GM12878 (cell line): Measurements from ENCODE around the gene LGALS3. TPM values are rescaled to one million over a fixed set of nuclear protein-coding genes. Genes with fewer than 3 reads are reported as not detected.

Experiments used
- ATAC-seq: fragments of 200-7000 bp; cut with Tn5 transposase; 3 replicates; pipeline ENCODE4 v1.9.1; 2020; ENCODE audit warnings: mild to moderate bottlenecking, moderate library complexity
- BruUV-seq: library from RNA; stranded (reverse); fragments of 400-500 nt; replicated peaks from 2 replicates; lab custom pipeline; 2021; lab: Mats Ljungman, UMichigan
- CTCF ChIA-PET: fragments of 300-600 bp; sonication (Branson Sonifier 250); formaldehyde crosslinking; extraction: SDS; loops from one replicate; lab custom pipeline; 2021; ENCODE audit warnings: inconsistent platforms; lab: Yijun Ruan, JAX
- POLR2A ChIA-PET: fragments of 350-600 bp; formaldehyde crosslinking; extraction: SDS; loops from one replicate; lab custom pipeline; 2021; ENCODE audit warnings: inconsistent platforms; lab: Charles Lee
- RAD21 ChIA-PET: fragments of 300-600 bp; sonication (Branson Sonifier 250); formaldehyde crosslinking; loops from one replicate; lab custom pipeline; 2023; ENCODE audit warnings: antibody characterized with exemption; ENCODE audit not compliant: unreplicated experiment; lab: Charles Lee
- SMC1A ChIA-PET: fragments of 300-600 bp; sonication (Branson Sonifier 250); formaldehyde crosslinking; loops from one replicate; lab custom pipeline; 2023; ENCODE audit not compliant: unreplicated experiment, uncharacterized antibody; lab: Charles Lee
- DNase-seq: peaks from one replicate; pipeline ENCODE4 v3.0.0-alpha.2; 2011; ENCODE audit warnings: low read depth, low spot score
- FAIRE-seq: peaks from 3 replicates; lab custom pipeline; 2011; peaks lifted over from hg19 to GRCh38; lab: Jason Lieb, UNC
- H2AFZ ChIP-seq: 2 replicates; pipeline ENCODE4 v1.6.0; 2011; ENCODE audit warnings: low read depth, low read length, control low read depth; ENCODE audit not compliant: control insufficient read depth
- H3K27ac ChIP-seq: 2 replicates; pipeline ENCODE4 v1.5.1; 2011; ENCODE audit warnings: control low read depth; ENCODE audit not compliant: control insufficient read depth, insufficient read depth
- H3K27me3 ChIP-seq, 2 experiments: replicated peaks in 1 of 2; 2 replicates each; pipeline versions ENCODE4 v1.6.0 to v1.6.1; 2011; ENCODE audit warnings: low read length in 1 of 2; ENCODE audit not compliant: control insufficient read depth in 2 of 2, insufficient read depth in 2 of 2
- H3K36me3 ChIP-seq, 2 experiments: 2 replicates each; pipeline ENCODE4 v1.5.1; 2011; ENCODE audit warnings: low read length in 1 of 2; ENCODE audit not compliant: control insufficient read depth in 2 of 2, insufficient read depth in 2 of 2
- H3K4me1 ChIP-seq: 2 replicates; pipeline ENCODE4 v1.6.1; 2011; ENCODE audit warnings: mild to moderate bottlenecking, low read length, moderate library complexity, mixed read lengths; ENCODE audit not compliant: control insufficient read depth, insufficient read depth
- H3K4me2 ChIP-seq: 2 replicates; pipeline ENCODE4 v1.6.0; 2011; ENCODE audit warnings: control low read depth; ENCODE audit not compliant: control insufficient read depth, insufficient read depth
- H3K4me3 ChIP-seq: fragments of 200-600 bp; sonication (generic); 2 replicates; pipeline ENCODE4 v1.5.1; 2016
- H3K79me2 ChIP-seq: 2 replicates; pipeline ENCODE4 v1.6.0; 2011; ENCODE audit warnings: low read length; ENCODE audit not compliant: control insufficient read depth, insufficient read depth
- H3K9ac ChIP-seq: 2 replicates; pipeline ENCODE4 v1.8.0; 2011; ENCODE audit warnings: low read length, control low read depth, mixed read lengths; ENCODE audit not compliant: control insufficient read depth, insufficient read depth
- H3K9me3 ChIP-seq: replicated peaks from 3 replicates; pipeline ENCODE4 v1.5.1; 2011; ENCODE audit warnings: mild to moderate bottlenecking, low read length; ENCODE audit not compliant: control insufficient read depth, insufficient read depth
- H4K20me1 ChIP-seq: 2 replicates; pipeline ENCODE4 v1.6.0; 2011; ENCODE audit not compliant: control insufficient read depth, insufficient read depth
- FOS ChIP-seq: IDR thresholded peaks from 3 replicates; pipeline ENCODE4 v1.6.1; 2011; ENCODE audit warnings: borderline replicate concordance; ENCODE audit not compliant: insufficient read length; ENCODE audit errors: extremely low read depth
- KDM1A ChIP-seq: fragments of 200-600 bp; sonication (generic); IDR thresholded peaks from 2 replicates; pipeline ENCODE4 v1.6.1; 2016; ENCODE audit warnings: borderline replicate concordance
- NR2C2 ChIP-seq: IDR thresholded peaks from 2 replicates; pipeline ENCODE4 v1.6.1; 2011; ENCODE audit warnings: borderline replicate concordance, low read depth; ENCODE audit not compliant: control insufficient read depth, insufficient read length
- NRF1 ChIP-seq: conservative IDR thresholded peaks from 2 replicates; pipeline ENCODE4 v1.6.1; 2011; ENCODE audit warnings: mild to moderate bottlenecking, low read depth, low read length, improper control_type of control experiment
- POLR2AphosphoS5 ChIP-seq: IDR thresholded peaks from 2 replicates; pipeline ENCODE4 v1.6.1; 2011; ENCODE audit warnings: mild to moderate bottlenecking, low read length, inconsistent platforms
- SIN3A ChIP-seq: IDR thresholded peaks from 2 replicates; pipeline ENCODE4 v1.6.1; 2012; ENCODE audit warnings: low read depth, low read length, improper control_type of control experiment
- SMARCA5 ChIP-seq: fragments of 450-650 bp; IDR thresholded peaks from 2 replicates; pipeline ENCODE4 v1.6.1; 2017; ENCODE audit warnings: mild to moderate bottlenecking
- SPI1 ChIP-seq: IDR thresholded peaks from 2 replicates; pipeline ENCODE4 v1.6.1; 2011; ENCODE audit warnings: low read depth, mild to moderate bottlenecking, low read length, moderate library complexity, borderline replicate concordance; ENCODE audit not compliant: insufficient read depth
- SUZ12 ChIP-seq: fragments of 200-600 bp; sonication (generic); IDR thresholded peaks from one replicate; pipeline ENCODE4 v1.6.1; 2018; ENCODE audit warnings: antibody characterized with exemption, mild to moderate bottlenecking; ENCODE audit not compliant: unreplicated experiment
- TARDBP ChIP-seq: IDR thresholded peaks from 2 replicates; pipeline ENCODE4 v1.6.1; 2016; ENCODE audit warnings: borderline replicate concordance
- TCF12 ChIP-seq: IDR thresholded peaks from 2 replicates; pipeline ENCODE4 v1.6.1; 2011; ENCODE audit warnings: low read depth, mild to moderate bottlenecking, low read length
- WRNIP1 ChIP-seq: IDR thresholded peaks from 2 replicates; pipeline ENCODE4 v1.6.1; 2011; ENCODE audit warnings: low read depth, low read length, improper control_type of control experiment, borderline replicate concordance
- ZNF217 ChIP-seq: fragments of 450-650 bp; IDR thresholded peaks from 2 replicates; pipeline ENCODE4 v1.6.1; 2017; ENCODE audit warnings: antibody characterized with exemption, mild to moderate bottlenecking
- ZZZ3 ChIP-seq: IDR thresholded peaks from 2 replicates; pipeline ENCODE4 v1.6.1; 2011; ENCODE audit warnings: low read depth; ENCODE audit not compliant: control insufficient read depth, insufficient read length
- WGBS: methylation state at CpG from one replicate; pipeline ENCODE4 v1.1.6; 2016; ENCODE audit warnings: low lambda C conversion rate; ENCODE audit not compliant: insufficient replicate concordance, insufficient coverage; ENCODE audit errors: missing lambda C conversion rate; 5-methylcytosine and 5-hydroxymethylcytosine counted together
- in situ Hi-C: fragments of 300-500 bp; cut with MboI; formaldehyde crosslinking; loops from 9 replicates; pipeline ENCODE4 v1.14.3; 2018; ENCODE audit warnings: mixed read lengths
- intact Hi-C: fragments of 100-400 bp; cut with micrococcal nuclease; formaldehyde crosslinking; loops from one replicate; pipeline ENCODE4 v1.14.2; 2022; ENCODE audit not compliant: unreplicated experiment
- polyA plus RNA-seq, 11 experiments: library from polyadenylated mRNA; depleted of rRNA in 4 of 11; unstranded in 6 of 11; stranded (reverse) in 5 of 11; fragments of >200 nt; fragmentation: Nextera tagmentation in 4 of 11; fragmentation: Illumina TruSeq in 1 of 11; extraction: Ambion mirVana in 4 of 11; extraction: Trizol in 1 of 11; gene quantifications; 1 replicate in 1 of 11; 2 replicates in 10 of 11; pipeline versions ENCODE4 v1.2.1 to v1.2.3, GENCODE V29; 2011 to 2016; ENCODE audit warnings: inconsistent platforms in 2 of 11, missing spikeins in 2 of 11, low read depth in 1 of 11
- total RNA-seq, 4 experiments: library from RNA; depleted of rRNA in 3 of 4; stranded (reverse); fragments of >200 nt in 3 of 4; fragmentation: Illumina TruSeq in 1 of 4; extraction: Trizol in 1 of 4; gene quantifications; 2 replicates each; pipeline versions ENCODE4 v1.2.1 to v1.2.3, GENCODE V29; 2013 to 2021
- TF ChIP-seq, protein P1 (sequence below): IDR thresholded peaks from 2 replicates; pipeline ENCODE4 v1.6.1; 2011; ENCODE audit warnings: borderline replicate concordance, low read depth, mild to moderate bottlenecking, moderate library complexity, mixed read lengths, low read length; ENCODE audit not compliant: insufficient read depth; ENCODE audit errors: extremely low read length
- TF ChIP-seq, protein P2 (sequence below): fragments of 450-650 bp; IDR thresholded peaks from 2 replicates; pipeline ENCODE4 v1.6.1; 2017; ENCODE audit warnings: mild to moderate bottlenecking
- TF ChIP-seq, protein P3 (sequence below): fragments of 450-650 bp; IDR thresholded peaks from 2 replicates; pipeline ENCODE4 v1.6.1; 2017; ENCODE audit warnings: antibody characterized with exemption, mild to moderate bottlenecking, moderate library complexity

The LGALS3 gene
- total and polyA plus RNA-seq, 10 of the 15 experiments (the other 5 are each of a cell fraction or from before 2014, with no cell fraction given), result 1.5 to 34.2 (median 18.4) TPM

DNA sequence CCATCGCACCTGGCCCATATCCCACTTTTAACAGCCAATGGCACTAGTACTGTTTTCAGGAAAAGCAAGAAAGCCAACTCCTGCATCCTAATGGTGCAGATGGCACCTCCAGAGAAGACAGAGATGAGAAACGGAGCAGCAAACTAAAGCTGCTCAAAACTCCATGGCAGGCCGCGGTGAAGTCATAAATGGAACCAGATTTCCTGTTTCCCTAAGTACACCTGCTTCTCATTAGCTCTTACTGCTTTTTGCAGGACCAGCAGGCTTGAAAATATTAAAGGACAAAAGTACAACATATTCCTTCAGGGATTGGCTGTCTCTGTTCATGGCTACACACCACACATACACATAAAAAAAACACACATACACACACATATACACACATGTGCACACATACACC, 36.7 kb upstream of the LGALS3 start:
- H3K4me2 ChIP-seq, result no peak overlapping the region
- ChIA-PET CTCF (interaction anchor here (0.8 to 6.8 kb wide), 14 partner anchors 9 to 262 kb away, joined by 3 to 49 read pairs (median 4); partner anchors contain the start of gene MAPK1IP1L), SMC1A (interaction anchor here (0.8 to 9.4 kb wide), 15 partner anchors 8 to 66 kb away, joined by 3 to 93 read pairs (median 4); partner anchors contain the start of gene MAPK1IP1L), RAD21 (interaction anchor here (0.9 to 6.4 kb wide), 7 partner anchors 11 to 178 kb away, joined by 3 to 95 read pairs (median 5); partner anchors contain the start of gene MAPK1IP1L), POLR2A (interaction anchor here (0.6 to 1.4 kb wide), 2 partner anchors 38 to 188 kb away, joined by 3 to 6 read pairs; no protein-coding TSS in a partner anchor)
- no TSS peak for BruUV-seq
- no peaks in the 10 kb centered on the region for H3K27me3 ChIP-seq
- H3K4me1 ChIP-seq, result peaks cover 6% of the 10 kb centered on the region
- intact Hi-C loops (no loop called here), in situ Hi-C loops (loop anchor here (5.0 kb wide), 1 partner anchor 65 kb away; no protein-coding TSS in a partner anchor)
- no peak for DNase-seq
- H3K9me3 ChIP-seq, result no peaks in the 10 kb centered on the region
- H3K27ac ChIP-seq, result no peak overlapping the region
- no peak overlapping the region for H2AFZ ChIP-seq
- no peaks in the 10 kb centered on the region for H3K36me3 ChIP-seq
- WGBS, result 100% methylated on average over 4 of the region's 4 CpGs
- no peaks in the 10 kb centered on the region for H3K79me2 ChIP-seq
- no peak for ATAC-seq
- H3K9ac ChIP-seq, result no peak overlapping the region
- no peaks in the 10 kb centered on the region for H4K20me1 ChIP-seq
- no peak for FAIRE-seq
- TF ChIP-seq, protein P1, sequence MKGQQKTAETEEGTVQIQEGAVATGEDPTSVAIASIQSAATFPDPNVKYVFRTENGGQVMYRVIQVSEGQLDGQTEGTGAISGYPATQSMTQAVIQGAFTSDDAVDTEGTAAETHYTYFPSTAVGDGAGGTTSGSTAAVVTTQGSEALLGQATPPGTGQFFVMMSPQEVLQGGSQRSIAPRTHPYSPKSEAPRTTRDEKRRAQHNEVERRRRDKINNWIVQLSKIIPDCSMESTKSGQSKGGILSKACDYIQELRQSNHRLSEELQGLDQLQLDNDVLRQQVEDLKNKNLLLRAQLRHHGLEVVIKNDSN, result no peak
- TF ChIP-seq ZNF217 (no peak), TARDBP (no peak), SMARCA5 (no peak), WRNIP1 (no peak), KDM1A (no peak), SUZ12 (no peak), SIN3A (no peak), NRF1 (no peak), SPI1 (no peak), ZZZ3 (no peak), POLR2AphosphoS5 (no peak), NR2C2 (no peak), FOS (no peak), TCF12 (no peak)
- TF ChIP-seq, protein P2, sequence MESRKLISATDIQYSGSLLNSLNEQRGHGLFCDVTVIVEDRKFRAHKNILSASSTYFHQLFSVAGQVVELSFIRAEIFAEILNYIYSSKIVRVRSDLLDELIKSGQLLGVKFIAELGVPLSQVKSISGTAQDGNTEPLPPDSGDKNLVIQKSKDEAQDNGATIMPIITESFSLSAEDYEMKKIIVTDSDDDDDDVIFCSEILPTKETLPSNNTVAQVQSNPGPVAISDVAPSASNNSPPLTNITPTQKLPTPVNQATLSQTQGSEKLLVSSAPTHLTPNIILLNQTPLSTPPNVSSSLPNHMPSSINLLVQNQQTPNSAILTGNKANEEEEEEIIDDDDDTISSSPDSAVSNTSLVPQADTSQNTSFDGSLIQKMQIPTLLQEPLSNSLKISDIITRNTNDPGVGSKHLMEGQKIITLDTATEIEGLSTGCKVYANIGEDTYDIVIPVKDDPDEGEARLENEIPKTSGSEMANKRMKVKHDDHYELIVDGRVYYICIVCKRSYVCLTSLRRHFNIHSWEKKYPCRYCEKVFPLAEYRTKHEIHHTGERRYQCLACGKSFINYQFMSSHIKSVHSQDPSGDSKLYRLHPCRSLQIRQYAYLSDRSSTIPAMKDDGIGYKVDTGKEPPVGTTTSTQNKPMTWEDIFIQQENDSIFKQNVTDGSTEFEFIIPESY, result no peak
- TF ChIP-seq, protein P3, sequence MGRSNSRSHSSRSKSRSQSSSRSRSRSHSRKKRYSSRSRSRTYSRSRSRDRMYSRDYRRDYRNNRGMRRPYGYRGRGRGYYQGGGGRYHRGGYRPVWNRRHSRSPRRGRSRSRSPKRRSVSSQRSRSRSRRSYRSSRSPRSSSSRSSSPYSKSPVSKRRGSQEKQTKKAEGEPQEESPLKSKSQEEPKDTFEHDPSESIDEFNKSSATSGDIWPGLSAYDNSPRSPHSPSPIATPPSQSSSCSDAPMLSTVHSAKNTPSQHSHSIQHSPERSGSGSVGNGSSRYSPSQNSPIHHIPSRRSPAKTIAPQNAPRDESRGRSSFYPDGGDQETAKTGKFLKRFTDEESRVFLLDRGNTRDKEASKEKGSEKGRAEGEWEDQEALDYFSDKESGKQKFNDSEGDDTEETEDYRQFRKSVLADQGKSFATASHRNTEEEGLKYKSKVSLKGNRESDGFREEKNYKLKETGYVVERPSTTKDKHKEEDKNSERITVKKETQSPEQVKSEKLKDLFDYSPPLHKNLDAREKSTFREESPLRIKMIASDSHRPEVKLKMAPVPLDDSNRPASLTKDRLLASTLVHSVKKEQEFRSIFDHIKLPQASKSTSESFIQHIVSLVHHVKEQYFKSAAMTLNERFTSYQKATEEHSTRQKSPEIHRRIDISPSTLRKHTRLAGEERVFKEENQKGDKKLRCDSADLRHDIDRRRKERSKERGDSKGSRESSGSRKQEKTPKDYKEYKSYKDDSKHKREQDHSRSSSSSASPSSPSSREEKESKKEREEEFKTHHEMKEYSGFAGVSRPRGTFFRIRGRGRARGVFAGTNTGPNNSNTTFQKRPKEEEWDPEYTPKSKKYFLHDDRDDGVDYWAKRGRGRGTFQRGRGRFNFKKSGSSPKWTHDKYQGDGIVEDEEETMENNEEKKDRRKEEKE, result no peak
- H3K4me3 ChIP-seq, result no peak overlapping the region
